B cell (primary cell): Measurements from ENCODE around the gene VSTM2L. TPM values are rescaled to one million over a fixed set of nuclear protein-coding genes. Genes with fewer than 3 reads are reported as not detected.
"Not testable (repeated sequence)": the region's sequence is repeated elsewhere in the genome, so short reads cannot be mapped to it uniquely, and the experiment has no call there.

Source experiments
- ATAC-seq: fragments of 200-7000 bp; cut with Tn5 transposase; one replicate; pipeline ENCODE4 v1.10.0; 2021; ENCODE audit warnings: low read depth, mild to moderate bottlenecking, moderate number of reproducible peaks, moderate library complexity
- CTCF ChIA-PET: fragments of 350-600 bp; sonication (Branson Sonifier 250); formaldehyde crosslinking; loops from one replicate; lab custom pipeline; 2021; ENCODE audit warnings: antibody characterized with exemption, inconsistent platforms; lab: Charles Lee
- POLR2A ChIA-PET: fragments of 350-600 bp; sonication (Branson Sonifier 250); formaldehyde crosslinking; loops from one replicate; lab custom pipeline; 2021; ENCODE audit warnings: antibody characterized with exemption; lab: Charles Lee
- DNase-seq: peaks from one replicate; pipeline ENCODE4 v3.0.0; 2013
- H2AFZ ChIP-seq: 2 replicates; pipeline ENCODE4 v1.6.1; 2012; ENCODE audit warnings: mild to moderate bottlenecking, low read depth, low read length; ENCODE audit not compliant: insufficient read depth, poor library complexity, severe bottlenecking
- H3K27ac ChIP-seq, 2 donors: 1 replicate in 1 of 2; 2 replicates in 1 of 2; pipeline ENCODE4 v1.5.1; 2012 to 2013; ENCODE audit warnings: low read length in 2 of 2, mild to moderate bottlenecking in 2 of 2, moderate library complexity in 1 of 2
- H3K27me3 ChIP-seq, 4 experiments: fragments of 200-600 bp in 1 of 4; sonication (generic) in 1 of 4; replicated peaks in 1 of 4; 1 replicate in 2 of 4; 2 replicates in 2 of 4; pipeline versions ENCODE4 v1.6.1 to v1.7.0; 2013 to 2016; ENCODE audit warnings: low read length in 3 of 4, mild to moderate bottlenecking in 2 of 4, mixed read lengths in 1 of 4, moderate library complexity in 1 of 4; ENCODE audit not compliant: insufficient read depth in 4 of 4, control insufficient read depth in 3 of 4; ENCODE audit errors: control extremely low read depth in 1 of 4
- H3K36me3 ChIP-seq, 2 experiments: replicated peaks in 1 of 2; 1 replicate in 1 of 2; 2 replicates in 1 of 2; pipeline versions ENCODE4 v1.6.1 to v1.7.1; 2013; ENCODE audit warnings: low read length in 1 of 2; ENCODE audit not compliant: insufficient read depth in 2 of 2, control insufficient read depth in 1 of 2; ENCODE audit errors: control extremely low read depth in 1 of 2, extremely low read depth in 1 of 2
- H3K4me1 ChIP-seq, 2 donors: fragments of 200-600 bp in 1 of 2; sonication (generic) in 1 of 2; 1 replicate in 1 of 2; 2 replicates in 1 of 2; pipeline versions ENCODE4 v1.5.1 to v1.6.1; 2013 to 2017; ENCODE audit warnings: low read length in 2 of 2; ENCODE audit not compliant: control insufficient read depth in 2 of 2, insufficient read depth in 2 of 2
- H3K4me2 ChIP-seq: replicated peaks from 2 replicates; pipeline ENCODE3; 2012; ENCODE audit warnings: mild to moderate bottlenecking, low read depth, low read length; ENCODE audit not compliant: poor library complexity, severe bottlenecking
- H3K4me3 ChIP-seq, 5 experiments: fragments of 200-600 bp in 1 of 5; sonication (generic) in 1 of 5; 1 replicate in 3 of 5; 2 replicates in 2 of 5; pipeline versions ENCODE4 v1.5.1 to v1.7.0; 2011 to 2016; ENCODE audit warnings: low read length in 4 of 5, mild to moderate bottlenecking in 4 of 5, low read depth in 2 of 5, control low read depth in 1 of 5, moderate library complexity in 1 of 5; ENCODE audit not compliant: insufficient read depth in 1 of 5; ENCODE audit errors: control extremely low read depth in 1 of 5, extremely low read depth in 1 of 5
- H3K79me2 ChIP-seq: fragments of 200-600 bp; sonication (generic); one replicate; pipeline ENCODE4 v1.6.0; 2016; ENCODE audit warnings: low read length; ENCODE audit not compliant: control insufficient read depth, insufficient read depth
- H3K9ac ChIP-seq: fragments of 200-600 bp; sonication (generic); 2 replicates; pipeline ENCODE4 v1.6.1; 2017; ENCODE audit warnings: mild to moderate bottlenecking, low read length, moderate library complexity
- H3K9me3 ChIP-seq, 3 donors: one replicate each; pipeline versions ENCODE4 v1.6.1 to v1.7.1; 2013; ENCODE audit warnings: low read length in 2 of 3; ENCODE audit not compliant: control insufficient read depth in 2 of 3, insufficient read depth in 1 of 3; ENCODE audit errors: control extremely low read depth in 1 of 3
- H4K20me1 ChIP-seq: 2 replicates; pipeline ENCODE4 v1.6.0; 2012; ENCODE audit warnings: mild to moderate bottlenecking, low read length; ENCODE audit not compliant: insufficient read depth, control insufficient read depth, poor library complexity, severe bottlenecking
- H3K27ac Mint-ChIP-seq: one replicate; pipeline ENCODE4 v1.8.0; 2021; ENCODE audit warnings: mixed read lengths
- H3K27me3 Mint-ChIP-seq: one replicate; pipeline ENCODE4 v1.8.0; 2021; ENCODE audit warnings: mixed read lengths
- H3K4me1 Mint-ChIP-seq: one replicate; pipeline ENCODE4 v1.8.0; 2021; ENCODE audit warnings: mixed read lengths
- H3K4me3 Mint-ChIP-seq: one replicate; pipeline ENCODE4 v1.8.0; 2021; ENCODE audit warnings: mixed read lengths
- H3K9me3 Mint-ChIP-seq: one replicate; pipeline ENCODE4 v1.8.0; 2022; ENCODE audit warnings: mixed read lengths; ENCODE audit not compliant: insufficient read depth
- EZH2 ChIP-seq: IDR thresholded peaks from 2 replicates; pipeline ENCODE4 v1.6.1; 2012; ENCODE audit warnings: borderline replicate concordance, low read depth, mild to moderate bottlenecking, moderate library complexity, low read length; ENCODE audit not compliant: insufficient read depth, poor library complexity, severe bottlenecking
- WGBS: methylation state at CpG from one replicate; pipeline ENCODE4 v1.1.5; 2013; ENCODE audit warnings: missing lambda C conversion rate; ENCODE audit not compliant: insufficient coverage; 5-methylcytosine and 5-hydroxymethylcytosine counted together
- intact Hi-C: fragments of 100-400 bp; cut with micrococcal nuclease; formaldehyde crosslinking; loops from one replicate; pipeline ENCODE4 v1.10.0; 2022
- polyA plus RNA-seq: library from polyadenylated mRNA; depleted of rRNA; stranded (reverse); fragments of >200 nt; gene quantifications from 2 replicates; pipeline ENCODE4 v1.2.3, GENCODE V29; 2012
- total RNA-seq, 2 donors: library from RNA; stranded (reverse); fragments of 120-200 nt in 1 of 2; gene quantifications; 1 replicate in 1 of 2; 2 replicates in 1 of 2; pipeline versions ENCODE4 v1.2.3 to v1.2.4, GENCODE V29; 2013 to 2022
- TF ChIP-seq, protein P1 (sequence below): fragments of 200-600 bp; IDR thresholded peaks from one replicate; pipeline ENCODE4 v1.8.0; 2022; ENCODE audit warnings: antibody characterized with exemption, mild to moderate bottlenecking

VSTM2L gene
- total and polyA plus RNA-seq, 2 donors (not counting 1 experiment from before 2014, with no cell fraction given), result 0.25 TPM; not detected in 1

DNA sequence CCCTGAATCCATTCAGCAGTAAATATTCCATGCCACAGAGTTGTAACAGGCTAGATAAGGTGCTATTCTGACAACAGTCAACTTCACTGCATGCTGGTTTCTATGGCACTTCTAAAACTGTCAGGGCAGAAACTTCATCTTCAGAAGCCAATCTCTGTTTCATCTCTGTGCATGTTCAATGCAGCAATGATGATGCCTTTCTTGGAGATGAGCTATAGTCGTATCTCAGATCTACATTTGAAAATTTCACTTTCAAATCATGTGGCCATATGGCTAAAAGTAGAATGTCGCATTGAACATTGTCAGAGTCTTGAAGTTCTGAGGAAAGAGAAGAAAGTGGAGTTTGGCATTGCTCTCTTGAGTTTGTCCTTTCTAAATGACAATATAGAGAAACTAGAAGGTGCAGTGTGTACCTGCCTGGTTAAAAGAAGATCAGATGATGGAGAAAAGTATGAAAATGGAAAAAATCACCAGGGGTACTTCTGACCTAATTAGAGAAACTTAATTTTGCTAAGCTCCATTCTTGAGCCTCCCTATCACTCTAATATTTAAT is 49.0 kb upstream of the VSTM2L start:
- no peak for ATAC-seq
- H3K27me3 ChIP-seq, result no peaks in the 10 kb centered on the region
- no peaks in the 10 kb centered on the region for H3K79me2 ChIP-seq
- no peak overlapping the region for H3K9ac ChIP-seq
- no peaks in the 10 kb centered on the region for H4K20me1 ChIP-seq
- no peaks in the 10 kb centered on the region for H3K4me1 ChIP-seq
- no peak overlapping the region for H2AFZ ChIP-seq
- Mint-ChIP-seq H3K4me3 (no peak overlapping the region), H3K9me3 (no peaks in the 10 kb centered on the region), H3K27ac (no peak overlapping the region), H3K27me3 (no peaks in the 10 kb centered on the region), H3K4me1 (peaks cover 8% of the 10 kb centered on the region)
- WGBS, result 83% methylated on average over 1 of the region's 2 CpGs
- intact Hi-C loops, result no loop called here
- CTCF ChIA-PET, result no interaction called here
- H3K4me3 ChIP-seq, result no peak overlapping the region
- H3K9me3 ChIP-seq, result no peaks in the 10 kb centered on the region
- no peak overlapping the region for H3K4me2 ChIP-seq
- H3K27ac ChIP-seq, result no peak overlapping the region
- no peak for TF ChIP-seq EZH2
- TF ChIP-seq, protein P1, sequence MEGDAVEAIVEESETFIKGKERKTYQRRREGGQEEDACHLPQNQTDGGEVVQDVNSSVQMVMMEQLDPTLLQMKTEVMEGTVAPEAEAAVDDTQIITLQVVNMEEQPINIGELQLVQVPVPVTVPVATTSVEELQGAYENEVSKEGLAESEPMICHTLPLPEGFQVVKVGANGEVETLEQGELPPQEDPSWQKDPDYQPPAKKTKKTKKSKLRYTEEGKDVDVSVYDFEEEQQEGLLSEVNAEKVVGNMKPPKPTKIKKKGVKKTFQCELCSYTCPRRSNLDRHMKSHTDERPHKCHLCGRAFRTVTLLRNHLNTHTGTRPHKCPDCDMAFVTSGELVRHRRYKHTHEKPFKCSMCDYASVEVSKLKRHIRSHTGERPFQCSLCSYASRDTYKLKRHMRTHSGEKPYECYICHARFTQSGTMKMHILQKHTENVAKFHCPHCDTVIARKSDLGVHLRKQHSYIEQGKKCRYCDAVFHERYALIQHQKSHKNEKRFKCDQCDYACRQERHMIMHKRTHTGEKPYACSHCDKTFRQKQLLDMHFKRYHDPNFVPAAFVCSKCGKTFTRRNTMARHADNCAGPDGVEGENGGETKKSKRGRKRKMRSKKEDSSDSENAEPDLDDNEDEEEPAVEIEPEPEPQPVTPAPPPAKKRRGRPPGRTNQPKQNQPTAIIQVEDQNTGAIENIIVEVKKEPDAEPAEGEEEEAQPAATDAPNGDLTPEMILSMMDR, result no peak
- H3K36me3 ChIP-seq, result peaks cover 5 to 65% of the 10 kb centered on the region in 2 experiments
- DNase-seq, result no peak
- POLR2A ChIA-PET, result no interaction called here

DNA sequence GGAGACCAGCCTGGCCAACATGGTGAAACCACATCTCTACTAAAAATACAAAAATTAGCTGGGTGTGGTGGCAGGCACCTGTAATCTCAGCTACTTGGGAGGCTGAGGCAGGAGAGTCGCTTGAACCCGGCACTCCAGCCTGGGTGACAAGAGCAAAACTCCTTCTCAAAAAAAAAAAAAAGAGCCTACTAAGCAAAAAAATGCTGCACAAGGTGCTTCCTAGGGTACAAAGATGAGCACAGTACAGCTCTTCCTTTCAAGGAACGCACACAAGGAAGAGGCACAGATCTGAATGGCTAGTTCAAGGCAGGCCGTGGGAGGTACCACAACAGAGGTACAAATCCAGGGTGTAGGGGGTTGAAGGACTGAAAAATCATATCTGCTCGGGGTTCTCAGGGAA is 46.9 kb upstream of the VSTM2L start:
- CTCF ChIA-PET, H3K9me3 Mint-ChIP-seq, H3K4me2 ChIP-seq, H3K27ac ChIP-seq, H3K4me3 ChIP-seq, H3K27ac Mint-ChIP-seq, H3K4me1 ChIP-seq, H4K20me1 ChIP-seq, H3K27me3 Mint-ChIP-seq, DNase-seq, ATAC-seq, intact Hi-C loops, H3K9ac ChIP-seq, H3K79me2 ChIP-seq, H3K9me3 ChIP-seq, H3K27me3 ChIP-seq, H2AFZ ChIP-seq, H3K4me3 Mint-ChIP-seq, POLR2A ChIA-PET, H3K4me1 Mint-ChIP-seq: not testable (repeated sequence)
- H3K36me3 ChIP-seq, result peaks cover 3 to 64% of the 10 kb centered on the region in 2 experiments
- 100% methylated on average over 3 of the region's 5 CpGs for WGBS
